ENCODE results near the gene CHPF2.

- TF ChIP-seq POLR2A (IDR thresholded peaks at IDR 0.05; ENCODE audit: low read length), result no peak
- no peak for TF ChIP-seq GATA1 (IDR thresholded peaks at IDR 0.05; ENCODE audit: low read depth, low read length)
Measured at GRCh38 chr7:151211155-151211772, 21.0 kb upstream of the CHPF2 start.
